Lung (tissue), 12 donors: ENCODE results near the gene MAPK14. TPM values are rescaled to one million over a fixed set of nuclear protein-coding genes. Genes with fewer than 3 reads are reported as not detected.
A peak's percentile ranks its signal among the peaks of the same experiment; 100 is the strongest.

Experiments used
- ATAC-seq: fragments of 200-7000 bp; cut with Tn5 transposase; one replicate; pipeline ENCODE4 v1.9.1; 2020; ENCODE audit warnings: moderate number of reproducible peaks; ENCODE audit not compliant: insufficient read depth, low FRiP score
- DNase-seq, 3 donors: peaks; one replicate each; pipeline ENCODE4 v3.0.0-alpha.2; 2013 to 2017
- H3K27ac ChIP-seq, 2 donors: one replicate each; pipeline ENCODE4 v1.5.1; 2013; ENCODE audit warnings: mild to moderate bottlenecking in 2 of 2, moderate library complexity in 2 of 2, control low read depth in 1 of 2, inconsistent platforms in 1 of 2, low read depth in 1 of 2, low read length in 1 of 2
- H3K27me3 ChIP-seq, 3 donors: one replicate each; pipeline ENCODE4 v1.5.1; 2013; ENCODE audit warnings: low read length in 2 of 3; ENCODE audit not compliant: control insufficient read depth in 3 of 3, insufficient read depth in 3 of 3
- H3K36me3 ChIP-seq, 4 donors: one replicate each; pipeline ENCODE4 v1.5.1; 2013; ENCODE audit warnings: low read length in 4 of 4, mild to moderate bottlenecking in 1 of 4, moderate library complexity in 1 of 4; ENCODE audit not compliant: control insufficient read depth in 4 of 4, insufficient read depth in 4 of 4
- H3K4me1 ChIP-seq, 5 donors: one replicate each; pipeline ENCODE4 v1.5.1; 2013; ENCODE audit warnings: low read length in 5 of 5, mild to moderate bottlenecking in 2 of 5, moderate library complexity in 1 of 5; ENCODE audit not compliant: control insufficient read depth in 5 of 5, insufficient read depth in 5 of 5
- H3K4me3 ChIP-seq: one replicate; pipeline ENCODE4 v1.5.1; 2013; ENCODE audit warnings: mild to moderate bottlenecking, control low read depth, moderate library complexity
- H3K9ac ChIP-seq, 2 donors: one replicate each; pipeline ENCODE4 v1.5.1; 2013; ENCODE audit warnings: low read length in 2 of 2, control low read depth in 1 of 2; ENCODE audit not compliant: insufficient read depth in 1 of 2
- H3K9me3 ChIP-seq, 4 donors: one replicate each; pipeline ENCODE4 v1.5.1; 2013; ENCODE audit warnings: low read length in 3 of 4, mild to moderate bottlenecking in 1 of 4, moderate library complexity in 1 of 4; ENCODE audit not compliant: control insufficient read depth in 4 of 4, insufficient read depth in 3 of 4
- WGBS, 2 donors: extraction: QIAGEN DNeasy Blood & Tissue Kit; methylation state at CpG; one replicate each; pipeline ENCODE4 v1.1.7; 2013; 5-methylcytosine and 5-hydroxymethylcytosine counted together
- polyA plus RNA-seq, 2 donors: library from polyadenylated mRNA; stranded (reverse); fragments of 200-250 nt; gene quantifications; one replicate each; pipeline ENCODE4 v1.2.1, GENCODE V29; 2013
- total RNA-seq, 2 donors: library from RNA; depleted of rRNA in 1 of 2; stranded (reverse); fragments of >200 nt in 1 of 2; gene quantifications; one replicate each; pipeline ENCODE4 v1.2.1, GENCODE V29; 2014 to 2021
- TF ChIP-seq, protein P1 (sequence below): IDR thresholded peaks from 2 replicates; pipeline ENCODE4 v1.5.1; 2012; ENCODE audit warnings: mild to moderate bottlenecking; ENCODE audit errors: control extremely low read depth, extremely low read depth
- donor health status: control.
- donor health status: control.
- donor health status: Bipolar disorder and iron deficiency.
- donor health status: healthy.
- donor health status: DM: yes; HTN: yes; CAD: no.

The MAPK14 gene
- total and polyA plus RNA-seq, 4 donors = 12.8 to 93.3 (median 59.5) TPM

DNA sequence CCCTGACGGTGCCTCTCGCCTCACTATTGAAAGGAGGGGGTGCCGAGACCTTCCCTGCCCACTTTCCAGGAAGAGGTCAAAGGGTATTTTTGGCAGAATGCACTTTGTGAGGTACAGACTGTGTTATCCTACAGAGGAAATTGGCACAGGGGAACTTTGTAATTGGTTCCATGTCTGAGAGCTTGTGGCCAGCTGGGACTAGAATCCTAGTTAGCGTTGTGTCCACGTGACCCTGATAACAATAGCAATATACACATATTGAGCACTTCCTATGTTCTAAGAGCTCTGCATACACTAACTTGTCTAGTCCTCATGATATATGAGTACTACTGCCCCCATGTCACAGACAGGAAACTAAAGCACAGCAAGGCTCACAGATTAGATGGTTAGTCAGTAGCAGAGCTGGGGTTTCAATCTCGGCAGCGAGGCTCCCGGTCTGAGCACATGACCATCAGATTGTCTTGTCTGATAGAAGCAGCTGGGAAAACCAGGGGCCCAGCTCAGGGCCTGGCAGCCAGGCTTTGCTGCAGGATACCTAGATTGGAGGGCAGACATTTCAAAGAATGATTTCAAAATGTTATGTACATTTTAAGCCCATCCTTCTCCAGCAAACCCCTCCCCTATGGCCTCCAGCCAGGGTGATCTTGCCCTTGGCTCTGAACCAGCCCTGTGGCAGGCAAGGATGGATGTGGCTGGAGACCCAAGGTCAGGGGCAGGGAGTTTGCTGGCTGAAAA, 104.1 kb downstream of the MAPK14 start:
- H3K27ac ChIP-seq = peak overlapping the region in 1 of 2 donors; percentile 79
- WGBS, 2 donors = 8% methylated on average over 8 of the region's 8 CpGs
- peaks cover 0 to 4% (median 0%) of the 10 kb centered on the region in 3 donors for H3K27me3 ChIP-seq
- DNase-seq = peak; percentile 77 to 80 (median 78)
- peaks cover 0 to 31% (median 13%) of the 10 kb centered on the region in 5 donors for H3K4me1 ChIP-seq
- no peak overlapping the region for H3K4me3 ChIP-seq
- H3K9ac ChIP-seq = peak overlapping the region in 1 of 2 donors; percentile 31
- TF ChIP-seq, protein P1, sequence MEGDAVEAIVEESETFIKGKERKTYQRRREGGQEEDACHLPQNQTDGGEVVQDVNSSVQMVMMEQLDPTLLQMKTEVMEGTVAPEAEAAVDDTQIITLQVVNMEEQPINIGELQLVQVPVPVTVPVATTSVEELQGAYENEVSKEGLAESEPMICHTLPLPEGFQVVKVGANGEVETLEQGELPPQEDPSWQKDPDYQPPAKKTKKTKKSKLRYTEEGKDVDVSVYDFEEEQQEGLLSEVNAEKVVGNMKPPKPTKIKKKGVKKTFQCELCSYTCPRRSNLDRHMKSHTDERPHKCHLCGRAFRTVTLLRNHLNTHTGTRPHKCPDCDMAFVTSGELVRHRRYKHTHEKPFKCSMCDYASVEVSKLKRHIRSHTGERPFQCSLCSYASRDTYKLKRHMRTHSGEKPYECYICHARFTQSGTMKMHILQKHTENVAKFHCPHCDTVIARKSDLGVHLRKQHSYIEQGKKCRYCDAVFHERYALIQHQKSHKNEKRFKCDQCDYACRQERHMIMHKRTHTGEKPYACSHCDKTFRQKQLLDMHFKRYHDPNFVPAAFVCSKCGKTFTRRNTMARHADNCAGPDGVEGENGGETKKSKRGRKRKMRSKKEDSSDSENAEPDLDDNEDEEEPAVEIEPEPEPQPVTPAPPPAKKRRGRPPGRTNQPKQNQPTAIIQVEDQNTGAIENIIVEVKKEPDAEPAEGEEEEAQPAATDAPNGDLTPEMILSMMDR = no peak
- H3K9me3 ChIP-seq = no peaks in the 10 kb centered on the region
- peak; percentile 7 for ATAC-seq
- H3K36me3 ChIP-seq = peaks cover 0 to 14% (median 0%) of the 10 kb centered on the region in 4 donors

DNA sequence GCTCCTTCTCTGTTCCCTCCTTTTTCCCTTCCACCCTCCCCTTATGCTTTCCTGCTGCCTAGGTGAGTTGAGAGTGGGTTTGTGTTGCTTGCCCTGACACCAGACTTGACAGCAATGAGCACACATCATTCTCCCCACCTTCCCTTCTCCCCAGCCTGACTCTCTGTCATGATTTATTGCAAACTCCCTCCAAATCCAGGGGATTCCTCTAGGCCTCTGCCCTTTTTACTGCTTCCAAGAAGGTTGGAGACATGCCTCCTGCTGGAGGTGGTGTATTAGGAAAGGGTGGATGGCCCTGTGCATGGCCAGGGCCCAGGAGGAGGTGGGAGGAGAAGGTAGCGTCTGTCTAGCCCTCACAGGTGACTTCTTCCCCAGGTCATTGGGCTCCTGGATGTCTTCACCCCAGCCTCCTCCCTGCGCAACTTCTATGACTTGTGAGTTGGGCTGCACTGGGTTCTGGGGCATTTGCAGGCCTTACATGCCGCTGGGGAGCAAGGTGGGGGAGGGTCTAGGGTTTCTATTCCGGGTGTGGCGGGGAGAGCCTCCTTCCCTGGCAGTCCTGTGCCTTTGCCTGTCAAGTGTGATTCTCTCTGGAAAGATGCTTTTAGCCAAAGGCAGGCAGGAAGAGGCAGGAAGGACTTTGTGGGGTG, 104.8 kb downstream of the MAPK14 start:
- Histone ChIP-seq H3K9ac (peak overlapping the region in 1 of 2 donors; percentile 31), H3K27me3 (peaks cover 0 to 4% (median 0%) of the 10 kb centered on the region in 3 donors), H3K4me1 (peaks cover 0 to 25% (median 13%) of the 10 kb centered on the region in 5 donors), H3K27ac (peak overlapping the region in 1 of 2 donors; percentile 79), H3K36me3 (peaks cover 0 to 14% (median 0%) of the 10 kb centered on the region in 4 donors), H3K4me3 (no peak overlapping the region), H3K9me3 (no peaks in the 10 kb centered on the region)
- TF ChIP-seq, protein P1 = no peak
- DNase-seq (no peak), ATAC-seq (no peak)
- WGBS, 2 donors = 80 to 93% methylated on average over 5 of the region's 5 CpGs

DNA sequence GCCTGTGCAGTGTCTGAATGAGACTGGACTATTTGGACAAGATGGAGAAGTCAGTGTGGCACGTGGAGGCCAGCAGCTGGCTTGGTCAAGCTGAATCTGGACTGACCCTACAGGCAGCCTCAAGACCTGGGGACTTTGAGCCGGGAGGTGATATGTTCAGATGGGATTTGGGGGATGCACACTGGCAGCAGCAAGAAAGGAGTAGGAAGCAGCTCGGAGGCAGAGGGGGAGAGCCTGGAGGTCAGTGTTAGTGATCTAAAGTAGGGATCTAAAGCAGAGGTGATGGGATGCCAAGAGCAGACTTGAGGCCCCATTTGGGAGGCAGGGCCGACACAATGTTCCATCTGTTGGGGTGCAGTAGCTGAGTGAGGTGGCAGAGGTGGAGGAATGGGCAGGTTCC, 105.5 kb downstream of the MAPK14 start:
- Histone ChIP-seq H3K4me3 (no peak overlapping the region), H3K9ac (no peak overlapping the region), H3K4me1 (peaks cover 0 to 22% (median 13%) of the 10 kb centered on the region in 5 donors), H3K27ac (no peak overlapping the region), H3K27me3 (peaks cover 0 to 4% (median 0%) of the 10 kb centered on the region in 3 donors), H3K36me3 (peaks cover 0 to 14% (median 0%) of the 10 kb centered on the region in 4 donors), H3K9me3 (no peaks in the 10 kb centered on the region)
- ATAC-seq (no peak), DNase-seq (no peak)
- TF ChIP-seq, protein P1 = no peak
- 92 to 96% methylated on average over 4 of the region's 4 CpGs for WGBS, 2 donors
